ENCODE results near the gene NFYC.

- peak; percentile 32; the same call in 1 of the 2 replicates for TF ChIP-seq GATA2 (IDR thresholded peaks at IDR 0.05; ENCODE audit: low read depth, low read length)
- 0 out of 2 replicates have a peak, but pooled peaks have one; percentile 21 for TF ChIP-seq GATA3 (IDR thresholded peaks at IDR 0.05; ENCODE audit: low read depth, low read length)
Observed at GRCh38 chr1:40711465-40712404, 20.2 kb downstream of the NFYC start.

Data from SH-SY5Y (cell line).